Activated naive CD4-positive, alpha-beta T cell treated with anti-CD3 and anti-CD28 coated beads, Interleukin-2, amount 10 ng/mL, durations not matched to agents 7 days and 5 days (primary cell): Measurements from ENCODE around the gene GPR45.

Source experiments
- CTCF ChIA-PET: fragments of 350-600 bp; sonication (Branson Sonifier 250); formaldehyde crosslinking; loops from one replicate; lab custom pipeline; 2021; ENCODE audit warnings: antibody characterized with exemption; lab: Charles Lee
- DNase-seq: peaks from one replicate; pipeline ENCODE4 v3.0.0-alpha.2; 2020
- H3K27ac Mint-ChIP-seq: one replicate; pipeline ENCODE4 v1.8.0; 2021; ENCODE audit warnings: mild to moderate bottlenecking, moderate library complexity, mixed read lengths
- H3K27me3 Mint-ChIP-seq: one replicate; pipeline ENCODE4 v1.8.0; 2021; ENCODE audit warnings: mild to moderate bottlenecking, mixed read lengths
- H3K36me3 Mint-ChIP-seq: one replicate; pipeline ENCODE4 v1.8.0; 2021; ENCODE audit warnings: mixed read lengths
- H3K4me1 Mint-ChIP-seq: one replicate; pipeline ENCODE4 v1.8.0; 2021; ENCODE audit warnings: mixed read lengths
- H3K4me3 Mint-ChIP-seq: one replicate; pipeline ENCODE4 v1.8.0; 2021; ENCODE audit warnings: mild to moderate bottlenecking, moderate library complexity, mixed read lengths
- H3K9me3 Mint-ChIP-seq: one replicate; pipeline ENCODE4 v1.8.0; 2021; ENCODE audit warnings: mixed read lengths

GPR45 gene

GRCh38 chr2:105241443-105241842, at the start of gene GPR45:
TSS of gene GPR45 (plus strand) at chr2:105241743. CDS start at chr2:105241859, 116 bp downstream.
- DNase-seq = no peak
- CTCF ChIA-PET = interaction anchor here (0.5 to 13.9 kb wide), 3 partner anchors 8 to 319 kb away, joined by 3 to 193 read pairs (median 3); no protein-coding TSS in a partner anchor

DNA sequence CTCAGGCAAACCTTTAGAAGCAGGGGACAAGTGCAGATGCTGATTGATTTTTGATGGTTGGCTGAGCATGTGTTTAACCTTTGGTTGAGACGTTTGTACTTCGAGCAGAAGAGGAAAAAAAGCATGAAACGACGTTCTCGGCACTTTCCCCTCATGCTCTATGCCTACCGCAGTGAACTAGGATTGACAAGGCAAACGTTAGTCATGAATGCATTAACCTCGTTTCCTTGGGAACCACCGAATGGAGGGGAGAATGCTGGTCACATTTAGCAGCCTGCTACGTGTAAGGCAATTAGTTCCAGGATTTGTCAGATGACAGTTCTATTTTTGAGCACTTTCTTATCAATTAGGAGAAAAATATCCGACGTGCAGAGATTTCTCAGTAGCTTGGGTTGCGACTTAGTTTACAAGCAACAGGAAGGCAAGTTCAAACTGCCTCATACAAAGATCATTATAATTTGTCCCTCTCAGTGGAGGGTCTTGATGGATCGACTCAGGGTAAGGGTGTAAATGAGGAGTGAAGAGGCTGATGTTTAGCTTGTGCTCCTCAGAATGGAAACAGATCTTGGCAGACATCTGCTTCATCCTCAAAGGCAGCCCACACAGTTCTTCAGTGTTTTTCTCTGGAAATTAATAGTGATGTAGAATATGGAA, 47.4 kb upstream of the GPR45 start:
- Mint-ChIP-seq H3K27me3 (no peaks in the 10 kb centered on the region), H3K27ac (no peak overlapping the region), H3K9me3 (peaks cover 2% of the 10 kb centered on the region), H3K36me3 (no peaks in the 10 kb centered on the region), H3K4me3 (no peak overlapping the region), H3K4me1 (no peaks in the 10 kb centered on the region)
- DNase-seq = no peak
- CTCF ChIA-PET = no interaction called here

More at GRCh38 chr2:105241443-105241842, at the start of gene GPR45:
- Mint-ChIP-seq H3K36me3 (no peaks in the 10 kb centered on the region), H3K9me3 (no peaks in the 10 kb centered on the region), H3K4me3 (no peak within 1 kb of the TSS), H3K4me1 (peaks cover 11% of the 10 kb centered on the region), H3K27ac (no peak within 1 kb of the TSS), H3K27me3 (peaks cover 16% of the 10 kb centered on the region)

- no peak for DNase-seq
- Mint-ChIP-seq H3K36me3 (no peaks in the 10 kb centered on the region), H3K4me1 (no peaks in the 10 kb centered on the region), H3K27me3 (peaks cover 3% of the 10 kb centered on the region), H3K9me3 (no peaks in the 10 kb centered on the region), H3K4me3 (no peak overlapping the region), H3K27ac (no peak overlapping the region)
- CTCF ChIA-PET = no interaction called here
Observed at GRCh38 chr2:105196651-105197050, 44.9 kb upstream of the GPR45 start.

GRCh38 chr2:105215586-105216192, 25.9 kb upstream of the GPR45 start:
- H3K4me1 Mint-ChIP-seq = no peaks in the 10 kb centered on the region
- CTCF ChIA-PET = no interaction called here
- no peak for DNase-seq
- H3K27me3 Mint-ChIP-seq = peaks cover 14% of the 10 kb centered on the region
- no peak overlapping the region for H3K4me3 Mint-ChIP-seq
- no peaks in the 10 kb centered on the region for H3K9me3 Mint-ChIP-seq
- H3K27ac Mint-ChIP-seq = no peak overlapping the region
- H3K36me3 Mint-ChIP-seq = no peaks in the 10 kb centered on the region

DNA sequence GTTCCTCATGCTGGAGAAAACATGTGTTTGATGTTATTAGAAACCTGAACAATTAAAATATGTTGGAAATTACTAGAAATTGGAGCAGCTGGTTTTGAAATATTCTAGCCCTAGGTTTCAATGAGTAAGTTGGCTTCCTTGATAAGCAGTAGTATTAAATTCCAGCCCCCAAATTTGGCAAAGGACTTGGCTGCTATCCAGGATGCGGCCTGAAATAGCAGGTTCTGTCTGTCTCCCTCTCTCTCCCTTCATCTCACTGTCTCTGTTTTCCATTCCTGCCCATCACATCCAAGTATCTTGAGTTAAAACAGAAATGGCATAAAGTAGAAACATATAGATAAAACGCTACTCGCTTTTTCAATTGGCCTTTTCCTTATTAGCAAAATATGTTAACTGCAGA, 20.9 kb upstream of the GPR45 start:
- Mint-ChIP-seq H3K4me3 (no peak overlapping the region), H3K27ac (no peak overlapping the region), H3K4me1 (no peaks in the 10 kb centered on the region), H3K36me3 (no peaks in the 10 kb centered on the region), H3K9me3 (no peaks in the 10 kb centered on the region), H3K27me3 (peaks cover 9% of the 10 kb centered on the region)
- CTCF ChIA-PET = no interaction called here
- no peak for DNase-seq

DNA sequence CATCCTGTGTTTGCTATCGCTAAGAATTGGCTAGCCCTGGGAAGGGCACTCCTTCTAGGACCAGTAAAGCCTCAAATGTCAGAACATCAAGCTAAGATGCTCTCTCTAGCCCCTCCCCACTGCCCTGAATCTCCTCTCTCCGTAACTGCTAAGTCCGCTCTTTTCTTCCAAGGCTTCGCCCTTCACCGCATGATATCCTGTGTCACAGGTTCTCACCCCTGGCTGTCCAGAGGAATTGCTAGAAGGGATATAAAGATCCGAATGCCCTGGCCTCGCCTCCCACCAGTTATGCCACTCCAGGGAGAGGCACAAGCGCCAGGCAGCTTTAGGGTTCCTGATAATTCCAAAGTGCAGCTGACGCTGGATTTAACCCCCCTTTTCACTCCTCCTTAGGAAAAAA, 17.1 kb upstream of the GPR45 start:
- H3K4me1 Mint-ChIP-seq = no peaks in the 10 kb centered on the region
- H3K27ac Mint-ChIP-seq = no peak overlapping the region
- H3K27me3 Mint-ChIP-seq = peaks cover 9% of the 10 kb centered on the region
- no peaks in the 10 kb centered on the region for H3K36me3 Mint-ChIP-seq
- CTCF ChIA-PET = no interaction called here
- H3K9me3 Mint-ChIP-seq = no peaks in the 10 kb centered on the region
- H3K4me3 Mint-ChIP-seq = no peak overlapping the region
- DNase-seq = no peak

- CTCF ChIA-PET = interaction anchor here (13.9 kb wide), 1 partner anchor 116 kb away, joined by 193 read pairs; no protein-coding TSS in a partner anchor
- Mint-ChIP-seq H3K4me3 (no peak overlapping the region), H3K4me1 (peaks cover 5% of the 10 kb centered on the region), H3K36me3 (no peaks in the 10 kb centered on the region), H3K27ac (no peak overlapping the region), H3K27me3 (peaks cover 22% of the 10 kb centered on the region), H3K9me3 (no peaks in the 10 kb centered on the region)
- DNase-seq = no peak
Observed at GRCh38 chr2:105231232-105231619, 10.3 kb upstream of the GPR45 start.

GRCh38 chr2:105235388-105236059, 6.0 kb upstream of the GPR45 start:
- peaks cover 17% of the 10 kb centered on the region for H3K4me1 Mint-ChIP-seq
- H3K4me3 Mint-ChIP-seq = no peak overlapping the region
- peak; percentile 71 for DNase-seq
- H3K36me3 Mint-ChIP-seq = no peaks in the 10 kb centered on the region
- no peaks in the 10 kb centered on the region for H3K9me3 Mint-ChIP-seq
- H3K27ac Mint-ChIP-seq = no peak overlapping the region
- CTCF ChIA-PET = interaction anchor here (0.6 to 13.9 kb wide), 8 partner anchors 115 to 428 kb away, joined by 3 to 193 read pairs (median 4); no protein-coding TSS in a partner anchor
- H3K27me3 Mint-ChIP-seq = peaks cover 35% of the 10 kb centered on the region

GRCh38 chr2:105236060-105236424, 5.5 kb upstream of the GPR45 start:
- no peak overlapping the region for H3K27ac Mint-ChIP-seq
- peaks cover 35% of the 10 kb centered on the region for H3K27me3 Mint-ChIP-seq
- H3K4me3 Mint-ChIP-seq = no peak overlapping the region
- no peaks in the 10 kb centered on the region for H3K36me3 Mint-ChIP-seq
- no peaks in the 10 kb centered on the region for H3K9me3 Mint-ChIP-seq
- CTCF ChIA-PET = interaction anchor here (0.7 to 13.9 kb wide), 7 partner anchors 116 to 427 kb away, joined by 3 to 193 read pairs (median 4); no protein-coding TSS in a partner anchor
- no peak for DNase-seq
- H3K4me1 Mint-ChIP-seq = peaks cover 17% of the 10 kb centered on the region

- Mint-ChIP-seq H3K9me3 (no peaks in the 10 kb centered on the region), H3K4me1 (peaks cover 17% of the 10 kb centered on the region), H3K4me3 (no peak overlapping the region), H3K27ac (no peak overlapping the region), H3K36me3 (no peaks in the 10 kb centered on the region), H3K27me3 (peaks cover 35% of the 10 kb centered on the region)
- CTCF ChIA-PET = interaction anchor here (0.6 to 13.9 kb wide), 4 partner anchors 85 to 136 kb away, joined by 3 to 193 read pairs (median 5); no protein-coding TSS in a partner anchor
- DNase-seq = no peak
Observed at GRCh38 chr2:105237045-105237765, 4.3 kb upstream of the GPR45 start.

DNA sequence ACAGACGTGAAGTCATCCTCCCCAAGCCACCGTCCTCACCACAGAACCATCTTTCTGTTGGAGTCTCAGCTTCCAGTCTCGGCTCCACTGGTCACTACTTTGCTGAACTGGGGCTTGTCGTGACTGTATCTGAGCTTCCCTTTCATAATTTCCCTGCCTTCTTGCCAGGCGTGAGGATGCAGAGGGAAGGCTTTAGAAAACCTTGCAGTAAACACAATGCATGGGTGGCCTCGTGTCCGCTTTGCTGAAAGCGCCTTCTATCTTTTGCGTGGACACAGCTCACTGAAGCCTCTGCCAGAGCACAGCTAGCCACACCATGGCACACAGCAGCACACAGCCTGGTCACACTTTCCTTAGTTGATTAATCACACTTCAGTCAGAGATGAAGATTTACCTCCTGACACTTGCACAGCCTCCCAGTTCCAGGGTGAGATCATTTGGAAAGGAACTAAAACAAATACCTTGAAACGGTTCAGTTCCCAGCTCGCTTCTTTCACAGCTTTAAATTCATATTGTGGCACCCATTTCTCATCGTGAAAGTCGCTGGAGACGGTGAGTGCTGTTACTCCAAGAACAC, 2.8 kb upstream of the GPR45 start:
- H3K9me3 Mint-ChIP-seq = no peaks in the 10 kb centered on the region
- CTCF ChIA-PET = interaction anchor here (0.6 to 13.9 kb wide), 7 partner anchors 49 to 203 kb away, joined by 3 to 193 read pairs (median 4); no protein-coding TSS in a partner anchor
- H3K4me3 Mint-ChIP-seq = no peak overlapping the region
- H3K4me1 Mint-ChIP-seq = peaks cover 17% of the 10 kb centered on the region
- H3K36me3 Mint-ChIP-seq = no peaks in the 10 kb centered on the region
- peaks cover 35% of the 10 kb centered on the region for H3K27me3 Mint-ChIP-seq
- no peak overlapping the region for H3K27ac Mint-ChIP-seq
- DNase-seq = no peak

- H3K4me3 Mint-ChIP-seq = no peak overlapping the region
- H3K4me1 Mint-ChIP-seq = peaks cover 17% of the 10 kb centered on the region
- peaks cover 28% of the 10 kb centered on the region for H3K27me3 Mint-ChIP-seq
- no peaks in the 10 kb centered on the region for H3K36me3 Mint-ChIP-seq
- no peak for DNase-seq
- CTCF ChIA-PET = interaction anchor here (13.9 kb wide), 1 partner anchor 124 kb away, joined by 193 read pairs; no protein-coding TSS in a partner anchor
- H3K9me3 Mint-ChIP-seq = no peaks in the 10 kb centered on the region
- H3K27ac Mint-ChIP-seq = no peak overlapping the region
Observed at GRCh38 chr2:105239924-105240323, 1.6 kb upstream of the GPR45 start.

DNA sequence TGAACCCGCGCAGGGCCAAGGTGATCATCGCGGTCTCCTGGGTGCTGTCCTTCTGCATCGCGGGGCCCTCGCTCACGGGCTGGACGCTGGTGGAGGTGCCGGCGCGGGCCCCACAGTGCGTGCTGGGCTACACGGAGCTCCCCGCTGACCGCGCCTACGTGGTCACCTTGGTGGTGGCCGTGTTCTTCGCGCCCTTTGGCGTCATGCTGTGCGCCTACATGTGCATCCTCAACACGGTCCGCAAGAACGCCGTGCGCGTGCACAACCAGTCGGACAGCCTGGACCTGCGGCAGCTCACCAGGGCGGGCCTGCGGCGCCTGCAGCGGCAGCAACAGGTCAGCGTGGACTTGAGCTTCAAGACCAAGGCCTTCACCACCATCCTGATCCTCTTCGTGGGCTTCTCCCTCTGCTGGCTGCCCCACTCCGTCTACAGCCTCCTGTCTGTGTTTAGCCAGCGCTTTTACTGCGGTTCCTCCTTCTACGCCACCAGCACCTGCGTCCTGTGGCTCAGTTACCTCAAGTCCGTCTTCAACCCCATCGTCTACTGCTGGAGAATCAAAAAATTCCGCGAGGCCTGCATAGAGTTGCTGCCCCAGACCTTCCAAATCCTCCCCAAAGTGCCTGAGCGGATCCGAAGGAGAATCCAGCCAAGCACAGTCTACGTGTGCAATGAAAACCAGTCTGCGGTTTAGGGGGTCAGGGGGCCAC, 897 bp downstream of the GPR45 start:
- no peaks in the 10 kb centered on the region for H3K36me3 Mint-ChIP-seq
- H3K4me1 Mint-ChIP-seq = peaks cover 3% of the 10 kb centered on the region
- no peak for DNase-seq
- CTCF ChIA-PET = interaction anchor here (0.7 to 13.9 kb wide), 2 partner anchors 127 to 218 kb away, joined by 3 to 193 read pairs; no protein-coding TSS in a partner anchor
- peaks cover 6% of the 10 kb centered on the region for H3K27me3 Mint-ChIP-seq
- H3K9me3 Mint-ChIP-seq = no peaks in the 10 kb centered on the region
- no peak overlapping the region for H3K4me3 Mint-ChIP-seq
- no peak overlapping the region for H3K27ac Mint-ChIP-seq
